Mammary epithelial cell (primary cell): Measurements from ENCODE around the gene CHD5.

Source experiments
- EZH2 ChIP-seq: IDR thresholded peaks from 2 replicates; pipeline ENCODE4 v1.6.1; 2012; ENCODE audit warnings: low read length, inconsistent platforms, borderline replicate concordance
- TF ChIP-seq, protein P1 (sequence below), 2 donors: IDR thresholded peaks in 1 of 2; conservative IDR thresholded peaks in 1 of 2; 2 replicates each; pipeline ENCODE4 v1.5.1; 2011 to 2012; ENCODE audit warnings: inconsistent platforms in 2 of 2, low read length in 2 of 2, mild to moderate bottlenecking in 2 of 2, control low read depth in 1 of 2, low read depth in 1 of 2; ENCODE audit not compliant: insufficient read depth in 1 of 2; ENCODE audit errors: extremely low read depth in 1 of 2

DNA sequence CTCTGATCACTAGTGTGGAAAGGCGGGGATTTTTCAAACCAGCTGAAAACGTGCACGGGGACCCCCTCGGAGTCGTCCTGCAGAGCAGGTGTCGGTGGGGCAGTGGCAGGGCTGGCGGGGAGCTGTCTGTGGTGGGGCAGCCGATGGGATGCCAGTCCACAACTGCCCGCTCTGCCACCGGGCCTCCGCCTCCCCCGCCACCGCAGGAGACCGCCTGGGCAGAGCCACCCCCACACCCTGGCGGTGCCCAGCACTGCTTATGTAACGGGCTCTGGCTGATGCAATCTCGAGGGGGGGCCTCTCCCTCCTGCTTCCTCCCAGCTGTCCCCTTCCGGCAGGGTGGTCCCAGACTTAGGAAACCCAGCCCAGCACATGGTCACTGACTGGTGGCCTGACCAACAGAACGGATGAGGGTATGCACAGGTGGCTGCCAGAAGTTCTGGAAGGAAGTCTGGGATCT is 9.3 kb downstream of the CHD5 start:
- TF ChIP-seq, protein P1, sequence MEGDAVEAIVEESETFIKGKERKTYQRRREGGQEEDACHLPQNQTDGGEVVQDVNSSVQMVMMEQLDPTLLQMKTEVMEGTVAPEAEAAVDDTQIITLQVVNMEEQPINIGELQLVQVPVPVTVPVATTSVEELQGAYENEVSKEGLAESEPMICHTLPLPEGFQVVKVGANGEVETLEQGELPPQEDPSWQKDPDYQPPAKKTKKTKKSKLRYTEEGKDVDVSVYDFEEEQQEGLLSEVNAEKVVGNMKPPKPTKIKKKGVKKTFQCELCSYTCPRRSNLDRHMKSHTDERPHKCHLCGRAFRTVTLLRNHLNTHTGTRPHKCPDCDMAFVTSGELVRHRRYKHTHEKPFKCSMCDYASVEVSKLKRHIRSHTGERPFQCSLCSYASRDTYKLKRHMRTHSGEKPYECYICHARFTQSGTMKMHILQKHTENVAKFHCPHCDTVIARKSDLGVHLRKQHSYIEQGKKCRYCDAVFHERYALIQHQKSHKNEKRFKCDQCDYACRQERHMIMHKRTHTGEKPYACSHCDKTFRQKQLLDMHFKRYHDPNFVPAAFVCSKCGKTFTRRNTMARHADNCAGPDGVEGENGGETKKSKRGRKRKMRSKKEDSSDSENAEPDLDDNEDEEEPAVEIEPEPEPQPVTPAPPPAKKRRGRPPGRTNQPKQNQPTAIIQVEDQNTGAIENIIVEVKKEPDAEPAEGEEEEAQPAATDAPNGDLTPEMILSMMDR (conservative IDR thresholded peaks at IDR 0.05 in 1 of 2, IDR thresholded peaks at IDR 0.05 in 1 of 2; ENCODE audit: extremely low read depth in 1 of 2, insufficient read depth in 1 of 2, low read depth in 1 of 2, low read length in 2 of 2): no peak
- TF ChIP-seq EZH2: no peak
